Natural killer cell (primary cell): ENCODE results near the gene CCKAR. TPM values are rescaled to one million over a fixed set of nuclear protein-coding genes. Genes with fewer than 3 reads are reported as not detected.
"Not testable (repeated sequence)": the region's sequence is repeated elsewhere in the genome, so short reads cannot be mapped to it uniquely, and the experiment has no call there.

Experiments
- ATAC-seq, 3 donors: fragments of 150-1000 bp in 2 of 3; fragments of 200-7000 bp in 1 of 3; cut with Tn5 transposase; 1 replicate in 1 of 3; 2 replicates in 2 of 3; pipeline ENCODE4 v1.10.0; 2021; ENCODE audit warnings: mild to moderate bottlenecking in 2 of 3, moderate library complexity in 2 of 3
- DNase-seq, 2 donors: peaks; one replicate each; pipeline versions ENCODE4 v3.0.0 to v3.0.0-alpha.2; 2013 to 2021; ENCODE audit warnings: mixed read lengths in 1 of 2
- H3K27ac ChIP-seq: one replicate; pipeline ENCODE4 v1.5.1; 2013; ENCODE audit warnings: mild to moderate bottlenecking, low read length
- H3K27me3 ChIP-seq: one replicate; pipeline ENCODE4 v1.6.1; 2013; ENCODE audit warnings: low read length; ENCODE audit not compliant: control insufficient read depth, insufficient read depth
- H3K36me3 ChIP-seq: one replicate; pipeline ENCODE4 v1.6.1; 2013; ENCODE audit warnings: low read length; ENCODE audit not compliant: control insufficient read depth, insufficient read depth
- H3K4me1 ChIP-seq: one replicate; pipeline ENCODE4 v1.6.1; 2013; ENCODE audit warnings: low read length; ENCODE audit not compliant: control insufficient read depth, insufficient read depth
- H3K4me3 ChIP-seq: one replicate; pipeline ENCODE4 v1.5.1; 2013; ENCODE audit warnings: low read length
- H3K9me3 ChIP-seq: one replicate; pipeline ENCODE4 v1.6.1; 2013; ENCODE audit warnings: low read length; ENCODE audit not compliant: control insufficient read depth, insufficient read depth
- H3K27ac Mint-ChIP-seq, 2 donors: one replicate each; pipeline ENCODE4 v1.8.0; 2022; ENCODE audit warnings: mild to moderate bottlenecking in 2 of 2, mixed read lengths in 2 of 2, moderate library complexity in 1 of 2
- H3K27me3 Mint-ChIP-seq, 2 donors: one replicate each; pipeline ENCODE4 v1.8.0; 2022; ENCODE audit warnings: low read depth in 2 of 2, mixed read lengths in 2 of 2
- H3K36me3 Mint-ChIP-seq: one replicate; pipeline ENCODE4 v1.8.0; 2022; ENCODE audit warnings: mixed read lengths
- H3K4me1 Mint-ChIP-seq, 2 donors: one replicate each; pipeline ENCODE4 v1.8.0; 2022; ENCODE audit warnings: mixed read lengths in 2 of 2
- H3K4me3 Mint-ChIP-seq: one replicate; pipeline ENCODE4 v1.8.0; 2022; ENCODE audit warnings: mild to moderate bottlenecking, moderate library complexity, mixed read lengths
- H3K9me3 Mint-ChIP-seq, 2 donors: one replicate each; pipeline ENCODE4 v1.8.0; 2022; ENCODE audit warnings: mixed read lengths in 2 of 2
- WGBS: methylation state at CpG from one replicate; pipeline ENCODE4 v1.1.7; 2013; ENCODE audit warnings: missing lambda C conversion rate; ENCODE audit not compliant: insufficient coverage; 5-methylcytosine and 5-hydroxymethylcytosine counted together
- intact Hi-C: fragments of 100-400 bp; cut with micrococcal nuclease; formaldehyde crosslinking; loops from one replicate; pipeline ENCODE4 v1.14.2; 2022
- total RNA-seq, 4 donors: library from RNA; stranded (reverse); fragments of 120-200 nt in 1 of 4; gene quantifications; one replicate each; pipeline versions ENCODE4 v1.2.3 to v1.2.4, GENCODE V29; 2013 to 2022
- TF ChIP-seq, protein P1 (sequence below): fragments of 200-600 bp; IDR thresholded peaks from one replicate; pipeline ENCODE4 v1.8.0; 2022; ENCODE audit warnings: antibody characterized with exemption

CCKAR gene
- total RNA-seq, 3 donors from 2014 or later (not counting 1 experiment from before 2014, with no cell fraction given), result not detected

DNA sequence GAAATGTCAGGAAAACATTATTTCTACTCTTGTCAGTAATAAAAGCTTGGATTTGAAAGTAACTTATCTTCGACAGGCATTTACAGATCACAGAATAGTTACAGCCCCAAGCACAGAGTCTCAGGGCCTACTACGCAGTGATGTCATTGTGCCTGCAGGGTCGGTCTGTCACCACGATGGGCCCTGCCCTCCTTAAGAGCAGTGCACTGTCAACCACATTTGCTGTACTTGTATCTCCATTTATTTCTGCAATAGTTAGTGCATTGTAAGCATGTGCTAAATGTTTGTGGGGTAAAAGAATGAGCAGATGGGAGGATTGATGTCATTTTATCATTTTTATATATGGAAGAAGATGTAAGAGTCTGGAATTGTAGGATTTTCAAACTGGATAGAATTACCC, 13.6 kb upstream of the CCKAR start:
- Mint-ChIP-seq H3K36me3 (no peaks in the 10 kb centered on the region), H3K27me3 (peaks cover 4 to 9% of the 10 kb centered on the region in 2 donors), H3K4me3 (no peak overlapping the region), H3K4me1 (no peaks in the 10 kb centered on the region), H3K9me3 (no peaks in the 10 kb centered on the region), H3K27ac (no peak overlapping the region)
- no peaks in the 10 kb centered on the region for H3K36me3 ChIP-seq
- no peaks in the 10 kb centered on the region for H3K9me3 ChIP-seq
- no peaks in the 10 kb centered on the region for H3K4me1 ChIP-seq
- no peak overlapping the region for H3K4me3 ChIP-seq
- intact Hi-C loops, result no loop called here
- TF ChIP-seq, protein P1, sequence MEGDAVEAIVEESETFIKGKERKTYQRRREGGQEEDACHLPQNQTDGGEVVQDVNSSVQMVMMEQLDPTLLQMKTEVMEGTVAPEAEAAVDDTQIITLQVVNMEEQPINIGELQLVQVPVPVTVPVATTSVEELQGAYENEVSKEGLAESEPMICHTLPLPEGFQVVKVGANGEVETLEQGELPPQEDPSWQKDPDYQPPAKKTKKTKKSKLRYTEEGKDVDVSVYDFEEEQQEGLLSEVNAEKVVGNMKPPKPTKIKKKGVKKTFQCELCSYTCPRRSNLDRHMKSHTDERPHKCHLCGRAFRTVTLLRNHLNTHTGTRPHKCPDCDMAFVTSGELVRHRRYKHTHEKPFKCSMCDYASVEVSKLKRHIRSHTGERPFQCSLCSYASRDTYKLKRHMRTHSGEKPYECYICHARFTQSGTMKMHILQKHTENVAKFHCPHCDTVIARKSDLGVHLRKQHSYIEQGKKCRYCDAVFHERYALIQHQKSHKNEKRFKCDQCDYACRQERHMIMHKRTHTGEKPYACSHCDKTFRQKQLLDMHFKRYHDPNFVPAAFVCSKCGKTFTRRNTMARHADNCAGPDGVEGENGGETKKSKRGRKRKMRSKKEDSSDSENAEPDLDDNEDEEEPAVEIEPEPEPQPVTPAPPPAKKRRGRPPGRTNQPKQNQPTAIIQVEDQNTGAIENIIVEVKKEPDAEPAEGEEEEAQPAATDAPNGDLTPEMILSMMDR, result no peak
- no peak overlapping the region for H3K27ac ChIP-seq
- H3K27me3 ChIP-seq, result no peaks in the 10 kb centered on the region
- DNase-seq (no peak), ATAC-seq (no peak)
- WGBS, result 89% methylated on average over 4 of the region's 4 CpGs

DNA sequence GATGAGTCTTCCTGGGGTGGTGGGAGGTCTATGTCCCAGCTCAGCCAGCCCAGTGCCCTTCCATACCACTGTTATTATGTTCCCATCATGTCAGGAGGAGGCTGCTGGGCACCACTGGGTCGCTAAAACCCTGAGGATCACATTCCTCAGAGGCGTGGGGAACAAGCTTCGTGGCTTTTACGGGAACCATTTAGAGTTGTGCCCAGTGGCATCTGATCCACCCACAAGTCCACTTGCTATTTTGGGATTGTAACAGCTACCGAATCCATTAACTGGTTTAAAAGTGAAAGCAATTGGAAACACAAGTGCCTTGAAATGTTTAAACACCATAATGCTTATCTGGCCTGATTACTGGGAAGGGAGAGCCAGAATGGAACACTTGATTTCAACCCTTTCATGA, 13.1 kb upstream of the CCKAR start:
- peaks cover 4 to 9% of the 10 kb centered on the region in 2 donors for H3K27me3 Mint-ChIP-seq
- H3K27me3 ChIP-seq, result no peaks in the 10 kb centered on the region
- DNase-seq (no peak), ATAC-seq (no peak)
- WGBS, result 81% methylated on average over 4 of the region's 5 CpGs
- intact Hi-C loops, result no loop called here
- H3K4me3 ChIP-seq, result no peak overlapping the region
- H3K4me1 Mint-ChIP-seq, result no peaks in the 10 kb centered on the region
- H3K27ac ChIP-seq, result no peak overlapping the region
- H3K36me3 Mint-ChIP-seq, result no peaks in the 10 kb centered on the region
- H3K27ac Mint-ChIP-seq, result no peak overlapping the region
- H3K4me3 Mint-ChIP-seq, result no peak overlapping the region
- H3K9me3 Mint-ChIP-seq, result no peaks in the 10 kb centered on the region
- no peaks in the 10 kb centered on the region for H3K4me1 ChIP-seq
- H3K9me3 ChIP-seq, result no peaks in the 10 kb centered on the region
- TF ChIP-seq, protein P1, result no peak
- no peaks in the 10 kb centered on the region for H3K36me3 ChIP-seq

DNA sequence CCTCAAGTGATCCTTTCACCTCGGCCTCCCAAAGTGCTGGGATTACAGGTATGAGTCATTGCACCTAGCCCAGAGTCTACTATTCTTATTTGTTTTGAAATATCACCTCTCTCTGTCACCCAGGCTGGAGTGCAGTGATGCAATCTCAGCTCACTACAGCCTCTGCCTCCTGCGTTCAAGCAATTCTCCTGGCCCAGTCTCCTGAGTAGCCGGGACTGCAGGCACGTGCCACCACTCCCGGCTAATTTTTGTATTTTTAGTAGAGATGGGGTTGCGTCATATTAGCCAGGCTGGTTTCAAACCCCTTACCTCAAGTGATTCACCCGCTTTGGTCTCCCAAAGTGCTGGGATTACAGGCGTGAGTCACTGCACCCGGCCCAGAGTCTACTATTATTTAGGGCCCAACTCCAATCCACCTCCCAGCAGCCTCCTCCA, 10.3 kb upstream of the CCKAR start:
- ATAC-seq, H3K4me3 Mint-ChIP-seq, H3K9me3 Mint-ChIP-seq, H3K27me3 Mint-ChIP-seq, DNase-seq, H3K4me3 ChIP-seq, H3K4me1 ChIP-seq, H3K27ac Mint-ChIP-seq, intact Hi-C loops, H3K4me1 Mint-ChIP-seq, H3K27me3 ChIP-seq, H3K27ac ChIP-seq, H3K36me3 Mint-ChIP-seq, H3K9me3 ChIP-seq, H3K36me3 ChIP-seq: not testable (repeated sequence)
- 96% methylated on average over 9 of the region's 9 CpGs for WGBS

DNA sequence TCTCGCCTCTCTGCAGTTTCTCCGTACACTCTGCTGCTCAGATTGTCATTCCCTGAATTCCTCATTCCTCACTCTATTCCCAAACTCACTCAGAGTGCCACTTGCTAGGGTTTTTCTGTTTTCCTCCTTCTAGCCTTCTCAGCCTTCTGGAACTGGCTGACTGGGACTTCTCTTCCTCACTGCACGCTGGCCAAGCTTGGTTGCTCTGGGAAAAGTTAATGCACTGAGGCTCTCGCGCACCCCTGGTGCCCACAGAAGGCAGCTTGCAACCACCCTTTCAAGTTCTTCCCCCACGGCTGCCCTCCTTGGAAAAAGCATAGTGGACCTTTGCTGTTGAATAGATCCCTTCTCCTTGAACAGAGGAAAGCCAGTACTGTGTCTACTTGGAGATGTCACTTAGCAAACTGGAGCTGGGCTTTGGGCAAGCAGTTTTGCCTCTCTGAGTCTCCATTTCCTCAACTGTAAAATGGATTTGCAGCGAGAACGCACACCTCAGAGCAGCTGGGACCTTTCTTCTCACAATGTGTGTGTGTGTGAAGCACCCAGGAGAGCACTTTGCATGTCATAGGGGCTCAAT, 6.0 kb upstream of the CCKAR start:
- no peaks in the 10 kb centered on the region for H3K36me3 ChIP-seq
- Mint-ChIP-seq H3K27me3 (peaks cover 15 to 26% of the 10 kb centered on the region in 2 donors), H3K4me3 (no peak overlapping the region), H3K36me3 (no peaks in the 10 kb centered on the region), H3K9me3 (no peaks in the 10 kb centered on the region), H3K27ac (no peak overlapping the region), H3K4me1 (no peaks in the 10 kb centered on the region)
- intact Hi-C loops, result no loop called here
- ATAC-seq, result no peak
- H3K27me3 ChIP-seq, result no peaks in the 10 kb centered on the region
- WGBS, result 88% methylated on average over 8 of the region's 8 CpGs
- TF ChIP-seq, protein P1, result no peak
- H3K4me3 ChIP-seq, result no peak overlapping the region
- no peak for DNase-seq
- no peaks in the 10 kb centered on the region for H3K9me3 ChIP-seq
- no peaks in the 10 kb centered on the region for H3K4me1 ChIP-seq
- H3K27ac ChIP-seq, result no peak overlapping the region
